Activated CD4-positive, CD25-positive, alpha-beta regulatory T cell treated with anti-CD3 and anti-CD28 coated beads, Interleukin-2, amount 50 U/mL, for 24 hours (primary cell): ENCODE measurements around the gene HSPB6.
"Not testable (repeated sequence)": the region's sequence is repeated elsewhere in the genome, so short reads cannot be mapped to it uniquely, and the experiment has no call there.

Experiments used
- ATAC-seq, 2 donors: fragments of 150-1000 bp; cut with Tn5 transposase; one replicate each; pipeline ENCODE4 v1.10.0; 2021; ENCODE audit warnings: mild to moderate bottlenecking in 1 of 2, moderate library complexity in 1 of 2

Gene HSPB6

GRCh38 chr19:35756377-35757230 is at the start of gene HSPB6:
Gene HSPB6 (minus strand): TSS chr19:35757029. CDS start chr19:35757008, 21 bp downstream.
- ATAC-seq, result no peak

- ATAC-seq, result no peak
Observed at GRCh38 chr19:35806597-35806996, 49.8 kb upstream of the HSPB6 start.

DNA sequence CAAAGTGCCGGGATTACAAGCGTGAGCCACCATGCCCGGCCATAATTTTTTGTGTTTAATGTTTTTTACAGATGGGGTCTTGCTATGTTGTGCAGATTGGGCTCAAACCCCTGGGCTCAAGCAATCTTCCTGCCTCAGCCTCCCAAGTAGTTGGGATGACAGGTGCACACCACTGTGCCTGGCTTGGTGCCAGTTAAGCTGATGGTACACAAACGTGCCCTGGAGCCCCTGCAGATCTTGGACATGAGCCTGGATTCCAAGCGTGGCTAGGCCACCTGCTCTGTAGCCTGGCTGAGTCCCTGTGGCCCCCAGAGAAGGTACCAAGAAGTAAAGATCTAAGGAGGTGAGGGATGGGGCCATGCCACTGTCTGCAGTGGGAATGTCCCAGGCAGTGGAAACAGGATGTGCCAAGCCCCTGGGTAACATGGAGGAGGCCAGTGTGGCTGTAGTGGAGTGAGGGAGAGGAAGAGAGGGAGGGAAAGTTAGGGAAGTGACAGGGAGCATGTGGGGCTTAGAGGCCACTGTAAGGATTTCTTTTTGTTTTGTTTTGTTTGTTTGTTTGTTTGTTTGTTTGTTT is 48.8 kb upstream of the HSPB6 start:
- no peak for ATAC-seq

GRCh38 chr19:35801828-35802227 is 45.0 kb upstream of the HSPB6 start:
- ATAC-seq, result no peak

GRCh38 chr19:35797663-35798062 is 40.8 kb upstream of the HSPB6 start:
- ATAC-seq, result no peak

DNA sequence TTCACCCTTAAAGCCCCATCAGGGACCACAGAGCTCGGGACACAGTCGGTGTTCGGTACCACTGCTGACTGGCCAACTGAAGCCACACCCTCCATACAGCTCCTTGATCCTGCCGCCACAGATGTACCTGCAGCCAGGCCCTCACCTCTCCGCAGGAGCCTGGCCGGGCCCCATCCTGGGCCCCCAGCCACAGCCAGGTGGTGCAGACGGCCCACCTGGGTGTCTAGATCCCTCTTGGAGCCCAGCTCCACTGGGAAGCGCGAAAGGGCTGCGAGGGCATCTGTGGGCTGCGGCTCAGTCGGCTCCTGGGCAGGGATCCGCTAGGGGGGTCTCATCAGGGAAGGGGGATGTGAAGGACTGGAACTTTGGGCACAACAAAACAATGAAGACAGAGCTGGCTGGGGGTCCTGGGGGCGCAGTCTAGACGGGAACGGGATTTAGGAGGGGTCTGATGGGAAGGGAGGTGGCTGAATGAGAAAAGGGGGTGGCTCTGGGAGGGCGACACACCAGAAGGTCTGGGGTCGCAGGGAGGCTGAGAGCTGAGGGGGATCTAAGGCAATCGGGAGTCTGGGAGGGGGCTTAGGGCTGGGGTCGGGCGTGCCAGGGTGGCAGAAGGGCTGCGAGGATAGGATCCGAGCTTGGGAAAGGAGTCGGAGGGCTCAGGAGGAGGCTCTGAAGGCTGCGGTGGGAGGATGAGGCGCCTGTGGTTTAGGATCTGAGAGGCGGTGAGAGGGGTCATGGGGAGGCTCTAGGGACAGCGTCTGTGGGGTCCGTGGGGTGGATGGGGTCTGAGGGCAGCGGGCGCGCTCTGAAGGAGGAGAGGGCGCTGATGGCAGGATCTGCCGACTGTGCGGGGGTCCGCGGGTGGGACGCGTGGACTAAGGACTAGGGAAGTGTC is 40.1 kb upstream of the HSPB6 start:
- no peak for ATAC-seq

- ATAC-seq, result not testable (repeated sequence)
Observed at GRCh38 chr19:35795564-35795963, 38.7 kb upstream of the HSPB6 start.

GRCh38 chr19:35793381-35794165 is 36.7 kb upstream of the HSPB6 start:
- ATAC-seq, result no peak

DNA sequence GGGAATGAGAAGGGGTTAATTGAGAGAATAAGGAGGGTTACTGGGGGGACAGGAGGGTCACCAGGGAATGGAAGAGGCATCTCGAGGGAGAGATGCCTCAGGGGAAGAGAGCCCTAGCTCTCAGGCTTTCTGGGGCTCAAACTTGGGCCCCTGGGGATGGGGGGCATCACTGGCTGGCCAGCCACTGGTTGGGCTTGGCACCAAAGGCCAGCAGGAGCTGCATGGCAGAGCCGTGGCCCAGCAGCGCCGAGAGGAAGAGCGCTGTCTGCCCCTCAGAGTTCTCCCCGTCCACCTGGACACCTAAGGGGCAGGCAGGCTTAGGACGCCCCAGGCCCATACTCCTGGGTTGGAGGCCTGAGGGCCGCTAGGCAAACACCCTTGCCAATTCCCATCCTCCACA is 36.1 kb upstream of the HSPB6 start:
- ATAC-seq, result no peak

GRCh38 chr19:35792312-35792711 is 35.5 kb upstream of the HSPB6 start:
- no peak for ATAC-seq

DNA sequence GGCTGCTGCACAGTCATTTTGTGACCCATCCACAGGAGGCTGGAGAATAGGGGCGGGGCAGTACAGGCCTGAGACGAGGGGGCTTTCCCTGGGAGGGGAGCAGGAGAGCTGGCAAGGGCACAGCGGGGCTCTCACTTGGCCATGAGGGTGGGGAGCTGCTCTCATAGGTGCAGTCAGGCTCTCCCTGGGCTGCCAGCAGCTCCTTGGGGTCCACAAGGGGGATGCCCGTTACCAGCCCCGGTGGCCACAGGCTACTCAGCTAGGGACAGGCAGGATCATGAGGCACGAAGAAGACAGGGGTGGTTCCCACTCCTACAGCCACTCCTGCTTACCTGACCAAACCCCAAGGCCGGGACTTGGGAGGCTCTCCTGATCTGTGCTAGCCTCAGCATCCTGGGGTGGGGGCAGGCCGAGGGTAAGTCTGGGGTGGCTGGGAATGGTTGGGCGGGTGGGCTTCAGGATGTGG is 35.0 kb upstream of the HSPB6 start:
- ATAC-seq, result no peak

DNA sequence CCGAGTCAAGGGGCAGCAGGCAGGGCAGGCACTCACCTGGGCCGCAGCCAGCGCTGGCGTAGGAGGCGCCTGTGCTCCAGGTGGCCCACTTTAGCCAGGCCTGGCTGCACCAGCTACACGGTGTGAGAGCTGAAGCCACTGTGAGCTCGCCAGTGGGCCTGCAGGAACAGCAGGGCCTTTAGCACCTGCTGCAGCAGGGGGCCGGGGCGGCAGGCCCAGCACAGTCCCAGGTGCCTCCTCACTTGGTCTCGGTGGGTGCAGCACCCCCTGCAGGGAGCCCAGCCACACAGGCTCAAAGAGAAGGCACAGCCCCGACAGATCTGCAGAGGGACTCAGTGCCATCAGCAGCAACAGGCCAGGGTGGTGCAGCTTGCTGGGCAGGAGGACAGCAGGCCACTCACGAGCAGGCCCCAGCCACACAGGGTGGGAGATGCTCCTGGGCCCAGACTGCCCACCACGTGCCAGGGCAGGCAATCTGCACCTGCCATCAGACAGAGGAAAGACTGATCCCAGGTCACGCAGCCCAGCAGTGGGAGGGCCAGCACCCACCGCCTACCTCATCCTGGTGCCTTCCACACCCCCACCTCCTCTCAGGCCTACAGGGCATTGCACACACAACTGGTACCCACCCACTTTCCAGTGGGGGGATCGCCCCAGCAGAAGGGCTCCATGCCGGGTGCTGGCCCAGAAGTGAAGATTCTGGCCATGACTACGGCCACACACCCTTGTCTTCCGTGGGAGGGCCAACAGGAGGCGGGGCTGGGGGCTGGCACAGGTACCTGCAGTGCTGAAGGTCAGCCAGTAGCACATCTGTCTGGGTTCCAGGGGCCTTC is 34.4 kb upstream of the HSPB6 start:
- ATAC-seq, result peak in 1 of 2 donors; percentile 33

DNA sequence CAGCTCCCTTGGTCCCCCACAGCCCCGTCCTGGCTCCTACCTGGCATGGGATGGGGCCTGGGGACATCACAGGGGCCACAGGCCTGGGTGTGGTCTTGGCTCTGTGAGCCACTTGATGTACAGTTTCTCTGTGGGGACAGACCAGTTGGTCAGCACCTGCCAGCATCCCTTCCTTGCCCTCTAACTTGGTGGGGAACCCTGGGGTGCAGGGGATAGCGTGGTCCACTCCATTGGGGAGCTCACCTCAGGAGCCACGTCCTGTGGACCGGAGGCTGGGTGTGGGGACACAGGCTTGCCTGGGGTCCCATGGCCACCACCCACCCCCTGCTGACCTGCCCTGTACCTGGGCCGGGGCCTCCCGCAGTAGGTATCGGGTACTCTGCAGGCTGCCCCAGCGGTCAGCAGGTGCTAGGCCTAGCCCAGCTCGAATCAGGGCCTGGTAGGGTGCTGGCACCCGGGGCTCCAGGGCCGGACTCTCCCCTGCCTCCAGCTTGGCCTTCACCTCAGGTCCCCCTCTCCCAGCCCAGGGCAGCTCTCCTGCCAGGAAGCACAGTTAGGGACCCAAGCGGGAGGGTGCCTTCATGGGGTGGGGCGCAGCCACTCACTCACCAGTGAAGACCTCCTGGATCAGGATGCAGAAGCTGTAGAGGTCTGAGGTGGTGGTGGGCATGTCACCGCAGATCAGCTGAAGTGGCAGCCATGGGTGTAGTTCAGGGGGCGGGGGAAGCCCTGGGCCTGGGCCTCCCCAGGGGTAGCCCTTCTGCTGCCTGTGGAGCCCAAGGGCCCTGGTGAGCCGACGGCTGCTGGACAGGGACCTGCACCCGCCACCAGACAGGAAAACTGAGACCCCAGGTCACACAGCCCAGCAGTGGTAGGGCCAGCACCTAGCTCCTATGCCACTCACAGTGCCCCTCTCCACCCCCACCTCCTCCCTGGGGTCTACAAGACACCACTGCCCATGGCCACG is 33.4 kb upstream of the HSPB6 start:
- ATAC-seq, result no peak

GRCh38 chr19:35789195-35789977 is 32.6 kb upstream of the HSPB6 start:
- no peak for ATAC-seq

DNA sequence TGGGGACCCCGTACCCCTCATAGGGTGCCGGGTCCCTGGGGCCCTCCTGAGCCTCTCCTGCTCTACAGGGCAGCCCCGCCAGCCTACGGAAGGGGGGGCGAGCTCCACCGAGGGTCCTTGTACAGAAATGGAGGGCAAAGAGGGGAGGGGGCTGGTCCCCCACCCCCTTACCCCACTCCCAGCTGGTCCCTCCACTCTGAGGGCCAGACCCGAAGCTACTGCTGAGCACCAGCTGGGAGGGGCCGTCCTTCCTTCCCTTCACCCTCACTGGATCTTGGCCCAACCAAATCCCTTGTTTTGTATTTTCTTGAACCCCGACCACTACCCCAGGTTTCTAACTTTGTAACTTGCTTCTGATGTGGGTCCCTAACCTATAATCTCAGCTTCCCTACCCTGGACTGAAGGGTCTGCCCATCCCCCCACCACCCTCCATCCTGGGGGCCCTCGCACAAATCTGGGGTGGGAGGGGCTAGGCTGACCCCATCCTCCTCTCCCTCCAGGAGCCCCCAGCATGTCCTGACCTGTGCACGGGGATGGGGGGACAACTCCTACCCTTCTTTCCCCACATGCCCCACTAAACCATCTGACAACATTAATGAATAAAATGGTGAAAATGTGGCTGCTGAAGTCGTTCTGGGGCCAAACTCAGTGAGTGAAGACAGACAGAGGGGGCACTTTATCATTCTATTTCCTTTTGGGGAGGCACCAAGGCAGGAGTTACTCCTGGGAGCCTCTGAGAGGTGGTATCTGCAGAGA is 31.6 kb upstream of the HSPB6 start:
- no peak for ATAC-seq

GRCh38 chr19:35787227-35787799 is 30.5 kb upstream of the HSPB6 start:
- no peak for ATAC-seq

GRCh38 chr19:35786299-35787160 is 29.7 kb upstream of the HSPB6 start:
- ATAC-seq, result no peak
